Liver (tissue), 9 donors: Measurements from ENCODE around the gene MTRR. TPM values are rescaled to one million over a fixed set of nuclear protein-coding genes. Genes with fewer than 3 reads are reported as not detected.

Source experiments
- DNase-seq: peaks from one replicate; pipeline ENCODE4 v3.0.0-alpha.2; 2017; ENCODE audit warnings: low spot score
- H3K27ac ChIP-seq, 2 donors: one replicate each; pipeline ENCODE4 v1.7.0; 2013; ENCODE audit warnings: inconsistent platforms in 2 of 2, low read length in 2 of 2, control low read depth in 1 of 2, low read depth in 1 of 2, mild to moderate bottlenecking in 1 of 2
- H3K27me3 ChIP-seq, 4 donors: one replicate each; pipeline versions ENCODE4 v1.6.1 to v1.7.0; 2013; ENCODE audit warnings: low read length in 3 of 4, inconsistent platforms in 1 of 4, mild to moderate bottlenecking in 1 of 4, moderate library complexity in 1 of 4; ENCODE audit not compliant: control insufficient read depth in 4 of 4, insufficient read depth in 4 of 4
- H3K36me3 ChIP-seq, 4 donors: one replicate each; pipeline versions ENCODE4 v1.6.1 to v1.7.0; 2013; ENCODE audit warnings: low read length in 3 of 4, mild to moderate bottlenecking in 3 of 4, low read depth in 1 of 4, moderate library complexity in 1 of 4; ENCODE audit not compliant: control insufficient read depth in 4 of 4, insufficient read depth in 3 of 4
- H3K4me1 ChIP-seq, 4 donors: one replicate each; pipeline versions ENCODE4 v1.6.1 to v1.7.0; 2013; ENCODE audit warnings: low read length in 3 of 4, mild to moderate bottlenecking in 3 of 4, moderate library complexity in 1 of 4; ENCODE audit not compliant: control insufficient read depth in 4 of 4, insufficient read depth in 4 of 4
- H3K4me3 ChIP-seq, 3 donors: one replicate each; pipeline versions ENCODE4 v1.6.1 to v1.7.0; 2013; ENCODE audit warnings: low read length in 3 of 3, control low read depth in 1 of 3, low read depth in 1 of 3, mild to moderate bottlenecking in 1 of 3
- H3K9ac ChIP-seq, 2 donors: one replicate each; pipeline ENCODE4 v1.7.0; 2013; ENCODE audit warnings: low read length in 2 of 2, mild to moderate bottlenecking in 2 of 2, moderate library complexity in 2 of 2, control low read depth in 1 of 2, low read depth in 1 of 2
- H3K9me3 ChIP-seq, 4 donors: one replicate each; pipeline versions ENCODE4 v1.6.1 to v1.7.0; 2013; ENCODE audit warnings: low read length in 3 of 4; ENCODE audit not compliant: control insufficient read depth in 4 of 4
- EGR1 ChIP-seq, 2 donors: IDR thresholded peaks; 2 replicates each; pipeline ENCODE4 v1.6.1; 2016 to 2018; ENCODE audit warnings: antibody characterized with exemption in 2 of 2, low read depth in 2 of 2
- FOXA1 ChIP-seq: IDR thresholded peaks from 2 replicates; pipeline ENCODE4 v1.6.1; 2016; ENCODE audit warnings: antibody characterized with exemption
- FOXA2 ChIP-seq: IDR thresholded peaks from 2 replicates; pipeline ENCODE4 v1.6.1; 2016; ENCODE audit warnings: antibody characterized with exemption
- HNF4A ChIP-seq, 2 donors: conservative IDR thresholded peaks; 2 replicates each; pipeline ENCODE4 v1.6.1; 2016; ENCODE audit warnings: antibody characterized with exemption in 2 of 2, mild to moderate bottlenecking in 2 of 2
- MAX ChIP-seq: IDR thresholded peaks from 2 replicates; pipeline ENCODE4 v1.6.1; 2016; ENCODE audit warnings: antibody characterized with exemption
- NR2F2 ChIP-seq: IDR thresholded peaks from 2 replicates; pipeline ENCODE4 v1.6.1; 2016; ENCODE audit warnings: antibody characterized with exemption
- RAD21 ChIP-seq, 2 donors: IDR thresholded peaks; 2 replicates each; pipeline ENCODE4 v1.6.1; 2016; ENCODE audit warnings: antibody characterized with exemption in 2 of 2, mild to moderate bottlenecking in 2 of 2
- RXRA ChIP-seq, 2 donors: IDR thresholded peaks; 2 replicates each; pipeline ENCODE4 v1.6.1; 2017 to 2018; ENCODE audit warnings: antibody characterized with exemption in 2 of 2, mild to moderate bottlenecking in 1 of 2
- SP1 ChIP-seq: IDR thresholded peaks from 2 replicates; pipeline ENCODE4 v1.6.1; 2018; ENCODE audit warnings: antibody characterized with exemption, mild to moderate bottlenecking
- TAF1 ChIP-seq: conservative IDR thresholded peaks from 2 replicates; pipeline ENCODE4 v1.6.1; 2016; ENCODE audit warnings: antibody characterized with exemption, mild to moderate bottlenecking
- YY1 ChIP-seq: IDR thresholded peaks from 2 replicates; pipeline ENCODE4 v1.6.1; 2016; ENCODE audit warnings: antibody characterized with exemption, mild to moderate bottlenecking
- ZBTB33 ChIP-seq: IDR thresholded peaks from 2 replicates; pipeline ENCODE4 v1.6.1; 2016; ENCODE audit warnings: antibody characterized with exemption
- WGBS: extraction: QIAGEN DNeasy Blood & Tissue Kit; methylation state at CpG from one replicate; pipeline ENCODE4 v1.1.7; 2013; 5-methylcytosine and 5-hydroxymethylcytosine counted together
- polyA plus RNA-seq, 2 donors: library from polyadenylated mRNA; stranded (reverse) in 1 of 2; unstranded in 1 of 2; fragments of 200-250 nt in 1 of 2; fragments of >200 nt in 1 of 2; fragmentation: Nextera tagmentation in 1 of 2; extraction: Ambion mirVana in 1 of 2; gene quantifications; one replicate each; pipeline versions ENCODE4 v1.2.1 to v1.2.3, GENCODE V29; 2013 to 2015
- total RNA-seq, 2 donors: library from RNA; depleted of rRNA; stranded (reverse); fragments of >200 nt; gene quantifications; one replicate each; pipeline ENCODE4 v1.2.3, GENCODE V29; 2014
- TF ChIP-seq, protein P1 (sequence below): IDR thresholded peaks from 2 replicates; pipeline ENCODE4 v1.6.1; 2016; ENCODE audit warnings: antibody characterized with exemption, mild to moderate bottlenecking
- TF ChIP-seq, protein P2 (sequence below): fragments of 150-350 bp; IDR thresholded peaks from 2 replicates; pipeline ENCODE4 v1.5.1; 2017; ENCODE audit warnings: improper control_type of control experiment, low read depth, low read length; ENCODE audit not compliant: missing input control
- donor health status: healthy.
- donor health status: healthy.
- donor health status: healthy.
- donor health status: healthy.
- donor health status: healthy.

MTRR gene
- total and polyA plus RNA-seq, 4 donors: 16.2 to 49.7 (median 18.0) TPM

- H3K36me3 ChIP-seq: no peaks in the 10 kb centered on the region
- 64% methylated on average over 5 of the region's 5 CpGs for WGBS
Observed at GRCh38 chr5:7930011-7930410, 61.1 kb downstream of the MTRR start.

GRCh38 chr5:7941692-7942091 lies 72.7 kb downstream of the MTRR start:
- Histone ChIP-seq H3K9ac (no peak overlapping the region), H3K36me3 (no peaks in the 10 kb centered on the region), H3K9me3 (no peaks in the 10 kb centered on the region), H3K4me1 (no peaks in the 10 kb centered on the region), H3K27me3 (peaks cover 0 to 4% (median 0%) of the 10 kb centered on the region in 4 donors), H3K27ac (no peak overlapping the region), H3K4me3 (no peak overlapping the region)
- DNase-seq: no peak
- WGBS: 76% methylated on average over 3 of the region's 3 CpGs
- TF ChIP-seq TAF1 (no peak), EGR1 (IDR thresholded peaks at IDR 0.05; ENCODE audit: low read depth in 2 of 2) (no peak), RXRA (IDR thresholded peaks at IDR 0.05) (no peak), NR2F2 (no peak), MAX (no peak), FOXA1 (no peak), SP1 (no peak), YY1 (no peak)
- TF ChIP-seq, protein P1, sequence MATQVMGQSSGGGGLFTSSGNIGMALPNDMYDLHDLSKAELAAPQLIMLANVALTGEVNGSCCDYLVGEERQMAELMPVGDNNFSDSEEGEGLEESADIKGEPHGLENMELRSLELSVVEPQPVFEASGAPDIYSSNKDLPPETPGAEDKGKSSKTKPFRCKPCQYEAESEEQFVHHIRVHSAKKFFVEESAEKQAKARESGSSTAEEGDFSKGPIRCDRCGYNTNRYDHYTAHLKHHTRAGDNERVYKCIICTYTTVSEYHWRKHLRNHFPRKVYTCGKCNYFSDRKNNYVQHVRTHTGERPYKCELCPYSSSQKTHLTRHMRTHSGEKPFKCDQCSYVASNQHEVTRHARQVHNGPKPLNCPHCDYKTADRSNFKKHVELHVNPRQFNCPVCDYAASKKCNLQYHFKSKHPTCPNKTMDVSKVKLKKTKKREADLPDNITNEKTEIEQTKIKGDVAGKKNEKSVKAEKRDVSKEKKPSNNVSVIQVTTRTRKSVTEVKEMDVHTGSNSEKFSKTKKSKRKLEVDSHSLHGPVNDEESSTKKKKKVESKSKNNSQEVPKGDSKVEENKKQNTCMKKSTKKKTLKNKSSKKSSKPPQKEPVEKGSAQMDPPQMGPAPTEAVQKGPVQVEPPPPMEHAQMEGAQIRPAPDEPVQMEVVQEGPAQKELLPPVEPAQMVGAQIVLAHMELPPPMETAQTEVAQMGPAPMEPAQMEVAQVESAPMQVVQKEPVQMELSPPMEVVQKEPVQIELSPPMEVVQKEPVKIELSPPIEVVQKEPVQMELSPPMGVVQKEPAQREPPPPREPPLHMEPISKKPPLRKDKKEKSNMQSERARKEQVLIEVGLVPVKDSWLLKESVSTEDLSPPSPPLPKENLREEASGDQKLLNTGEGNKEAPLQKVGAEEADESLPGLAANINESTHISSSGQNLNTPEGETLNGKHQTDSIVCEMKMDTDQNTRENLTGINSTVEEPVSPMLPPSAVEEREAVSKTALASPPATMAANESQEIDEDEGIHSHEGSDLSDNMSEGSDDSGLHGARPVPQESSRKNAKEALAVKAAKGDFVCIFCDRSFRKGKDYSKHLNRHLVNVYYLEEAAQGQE: no peak

More at GRCh38 chr5:7930011-7930410, 61.1 kb downstream of the MTRR start:
- Histone ChIP-seq H3K27ac (no peak overlapping the region), H3K4me1 (no peaks in the 10 kb centered on the region), H3K4me3 (no peak overlapping the region), H3K27me3 (peaks cover 0 to 6% (median 0%) of the 10 kb centered on the region in 4 donors), H3K9me3 (no peaks in the 10 kb centered on the region), H3K9ac (no peak overlapping the region)
- TF ChIP-seq, protein P1: no peak
- no peak for TF ChIP-seq ZBTB33
- no peak for TF ChIP-seq TAF1
- no peak for TF ChIP-seq MAX
- no peak for TF ChIP-seq FOXA2
- no peak for TF ChIP-seq HNF4A (conservative IDR thresholded peaks at IDR 0.05)
- TF ChIP-seq EGR1 (IDR thresholded peaks at IDR 0.05; ENCODE audit: low read depth in 2 of 2): no peak
- no peak for TF ChIP-seq RAD21 (IDR thresholded peaks at IDR 0.05)
- TF ChIP-seq FOXA1: no peak
- no peak for TF ChIP-seq RXRA (IDR thresholded peaks at IDR 0.05)
- TF ChIP-seq YY1: no peak
- TF ChIP-seq, protein P2, sequence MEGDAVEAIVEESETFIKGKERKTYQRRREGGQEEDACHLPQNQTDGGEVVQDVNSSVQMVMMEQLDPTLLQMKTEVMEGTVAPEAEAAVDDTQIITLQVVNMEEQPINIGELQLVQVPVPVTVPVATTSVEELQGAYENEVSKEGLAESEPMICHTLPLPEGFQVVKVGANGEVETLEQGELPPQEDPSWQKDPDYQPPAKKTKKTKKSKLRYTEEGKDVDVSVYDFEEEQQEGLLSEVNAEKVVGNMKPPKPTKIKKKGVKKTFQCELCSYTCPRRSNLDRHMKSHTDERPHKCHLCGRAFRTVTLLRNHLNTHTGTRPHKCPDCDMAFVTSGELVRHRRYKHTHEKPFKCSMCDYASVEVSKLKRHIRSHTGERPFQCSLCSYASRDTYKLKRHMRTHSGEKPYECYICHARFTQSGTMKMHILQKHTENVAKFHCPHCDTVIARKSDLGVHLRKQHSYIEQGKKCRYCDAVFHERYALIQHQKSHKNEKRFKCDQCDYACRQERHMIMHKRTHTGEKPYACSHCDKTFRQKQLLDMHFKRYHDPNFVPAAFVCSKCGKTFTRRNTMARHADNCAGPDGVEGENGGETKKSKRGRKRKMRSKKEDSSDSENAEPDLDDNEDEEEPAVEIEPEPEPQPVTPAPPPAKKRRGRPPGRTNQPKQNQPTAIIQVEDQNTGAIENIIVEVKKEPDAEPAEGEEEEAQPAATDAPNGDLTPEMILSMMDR: no peak
- no peak for TF ChIP-seq NR2F2
- DNase-seq: no peak
